ENCODE results near the gene PLCB1. TPM values are rescaled to one million over a fixed set of nuclear protein-coding genes. Genes with fewer than 3 reads are reported as not detected.

Gene PLCB1
- total and polyA plus RNA-seq, 7 experiments from 2014 or later, result 0.56 to 17.6 (median 2.3) TPM

DNA sequence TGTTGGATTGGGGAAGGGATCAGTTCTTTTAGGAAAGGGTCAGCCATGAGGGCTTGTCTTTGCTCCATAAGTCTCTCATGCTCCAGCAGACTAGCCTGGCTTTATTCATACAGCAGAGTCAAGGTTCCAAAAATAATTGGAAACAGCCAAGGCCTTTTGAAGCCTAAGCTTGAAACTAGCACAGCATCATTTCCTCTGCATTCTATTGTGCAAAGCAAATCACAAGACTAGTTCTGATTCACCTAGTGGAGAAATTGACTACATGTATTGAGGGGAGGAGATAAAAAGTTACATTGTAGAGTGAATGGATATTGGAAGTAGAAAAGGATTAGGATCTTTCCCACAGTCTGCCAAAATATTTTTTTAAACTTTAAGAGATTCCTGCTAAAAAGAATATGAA, 777.5 kb downstream of the PLCB1 start:
- H3K4me3 Mint-ChIP-seq, result no peak overlapping the region
- H3K27me3 ChIP-seq (ENCODE audit: control insufficient read depth in 2 of 2, insufficient read depth in 2 of 2, low read length in 2 of 2), result no peaks in the 10 kb centered on the region
- H3K27ac ChIP-seq (ENCODE audit: low read depth, low read length), result no peak overlapping the region
- no peaks in the 10 kb centered on the region for H3K4me1 Mint-ChIP-seq
- no peaks in the 10 kb centered on the region for H3K4me1 ChIP-seq (ENCODE audit: control insufficient read depth in 2 of 2, insufficient read depth in 2 of 2, low read length in 2 of 2)
- no peaks in the 10 kb centered on the region for H3K9me3 ChIP-seq (ENCODE audit: control insufficient read depth in 2 of 3, low read length in 3 of 3)
- CTCF ChIA-PET, result no interaction called here
- no peak overlapping the region for H3K4me3 ChIP-seq (ENCODE audit: low read length)
- ATAC-seq (no peak), DNase-seq (no peak)
- intact Hi-C loops (cut with micrococcal nuclease), result no loop called here
- no peaks in the 10 kb centered on the region for H3K36me3 ChIP-seq (ENCODE audit: control insufficient read depth in 2 of 3, insufficient read depth in 3 of 3, low read length in 3 of 3)
- no peak overlapping the region for H3K27ac Mint-ChIP-seq
- no peaks in the 10 kb centered on the region for H3K36me3 Mint-ChIP-seq
- POLR2A ChIA-PET, result no interaction called here
- no peaks in the 10 kb centered on the region for H3K27me3 Mint-ChIP-seq
- H3K9me3 Mint-ChIP-seq, result peaks cover 0 to 11% (median 2%) of the 10 kb centered on the region in 11 donors

GRCh38 chr20:8912096-8912495, 780.0 kb downstream of the PLCB1 start:
- Histone ChIP-seq H3K9me3 (ENCODE audit: control insufficient read depth in 2 of 3, low read length in 3 of 3) (no peaks in the 10 kb centered on the region), H3K4me3 (ENCODE audit: low read length) (no peak overlapping the region), H3K4me1 (ENCODE audit: control insufficient read depth in 2 of 2, insufficient read depth in 2 of 2, low read length in 2 of 2) (no peaks in the 10 kb centered on the region), H3K36me3 (ENCODE audit: control insufficient read depth in 2 of 3, insufficient read depth in 3 of 3, low read length in 3 of 3) (no peaks in the 10 kb centered on the region), H3K27ac (ENCODE audit: low read depth, low read length) (no peak overlapping the region), H3K27me3 (ENCODE audit: control insufficient read depth in 2 of 2, insufficient read depth in 2 of 2, low read length in 2 of 2) (no peaks in the 10 kb centered on the region)
- Mint-ChIP-seq H3K4me1 (no peaks in the 10 kb centered on the region), H3K27ac (no peak overlapping the region), H3K27me3 (peaks cover 0 to 6% (median 0%) of the 10 kb centered on the region in 5 donors), H3K9me3 (peaks cover 0 to 25% (median 12%) of the 10 kb centered on the region in 11 donors), H3K36me3 (no peaks in the 10 kb centered on the region), H3K4me3 (no peak overlapping the region)
- ATAC-seq, result no peak
- ChIA-PET POLR2A (no interaction called here), CTCF (no interaction called here)
- no peak for DNase-seq
- intact Hi-C loops (cut with micrococcal nuclease), result no loop called here

DNA sequence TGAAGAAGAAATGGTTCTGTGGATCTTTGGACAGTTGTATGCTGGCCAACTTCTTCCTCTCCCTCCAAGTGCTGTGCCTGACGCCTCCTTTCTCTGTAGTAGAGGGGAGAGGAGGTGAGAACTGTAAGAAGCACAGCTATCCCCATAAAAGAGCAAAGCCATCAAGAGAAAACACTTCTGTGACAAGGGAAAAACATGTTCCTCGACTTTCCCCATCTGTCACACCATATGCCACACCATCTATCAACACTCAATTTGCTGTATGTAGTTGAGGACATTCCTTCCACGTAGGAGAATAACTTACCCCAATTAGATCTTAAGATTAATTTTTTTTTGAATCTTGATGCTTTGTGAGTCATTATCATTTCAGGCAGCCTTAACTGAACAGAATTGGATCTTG, 780.7 kb downstream of the PLCB1 start:
- Histone ChIP-seq H3K4me1 (ENCODE audit: control insufficient read depth in 2 of 2, insufficient read depth in 2 of 2, low read length in 2 of 2) (no peaks in the 10 kb centered on the region), H3K36me3 (ENCODE audit: control insufficient read depth in 2 of 3, insufficient read depth in 3 of 3, low read length in 3 of 3) (no peaks in the 10 kb centered on the region), H3K27ac (ENCODE audit: low read depth, low read length) (no peak overlapping the region), H3K27me3 (ENCODE audit: control insufficient read depth in 2 of 2, insufficient read depth in 2 of 2, low read length in 2 of 2) (no peaks in the 10 kb centered on the region), H3K9me3 (ENCODE audit: control insufficient read depth in 2 of 3, low read length in 3 of 3) (no peaks in the 10 kb centered on the region), H3K4me3 (ENCODE audit: low read length) (no peak overlapping the region)
- intact Hi-C loops (cut with micrococcal nuclease), result no loop called here
- no peak for ATAC-seq
- no peak for DNase-seq
- CTCF ChIA-PET, result no interaction called here
- no peak overlapping the region for H3K4me3 Mint-ChIP-seq
- peaks cover 0 to 19% (median 12%) of the 10 kb centered on the region in 11 donors for H3K9me3 Mint-ChIP-seq
- no peaks in the 10 kb centered on the region for H3K36me3 Mint-ChIP-seq
- POLR2A ChIA-PET, result no interaction called here
- H3K4me1 Mint-ChIP-seq, result no peaks in the 10 kb centered on the region
- peaks cover 0 to 6% (median 0%) of the 10 kb centered on the region in 5 donors for H3K27me3 Mint-ChIP-seq
- no peak overlapping the region for H3K27ac Mint-ChIP-seq

DNA sequence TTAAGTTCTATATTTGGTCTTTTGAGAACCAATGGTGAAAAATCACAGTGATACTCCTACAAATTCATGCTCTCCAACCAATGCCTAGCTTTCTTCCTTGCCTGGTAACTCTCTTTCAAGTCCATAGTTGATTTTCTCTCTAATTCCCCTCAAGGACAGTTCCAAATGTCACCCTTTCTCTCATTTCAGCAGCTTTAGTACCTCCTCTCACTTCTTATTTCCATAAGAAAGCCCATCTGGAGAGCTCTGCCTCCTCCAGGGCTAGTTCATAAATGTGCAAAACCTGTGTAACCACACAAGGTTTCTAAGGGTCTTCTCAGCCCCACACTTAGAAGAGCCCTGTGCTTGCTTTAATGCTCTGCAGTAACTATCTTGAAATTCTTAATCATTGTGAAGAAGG, 781.4 kb downstream of the PLCB1 start:
- Histone ChIP-seq H3K9me3 (ENCODE audit: control insufficient read depth in 2 of 3, low read length in 3 of 3) (no peaks in the 10 kb centered on the region), H3K36me3 (ENCODE audit: control insufficient read depth in 2 of 3, insufficient read depth in 3 of 3, low read length in 3 of 3) (no peaks in the 10 kb centered on the region), H3K4me3 (ENCODE audit: low read length) (no peak overlapping the region), H3K4me1 (ENCODE audit: control insufficient read depth in 2 of 2, insufficient read depth in 2 of 2, low read length in 2 of 2) (no peaks in the 10 kb centered on the region), H3K27ac (ENCODE audit: low read depth, low read length) (no peak overlapping the region), H3K27me3 (ENCODE audit: control insufficient read depth in 2 of 2, insufficient read depth in 2 of 2, low read length in 2 of 2) (no peaks in the 10 kb centered on the region)
- ChIA-PET POLR2A (no interaction called here), CTCF (no interaction called here)
- H3K4me1 Mint-ChIP-seq, result no peaks in the 10 kb centered on the region
- H3K4me3 Mint-ChIP-seq, result no peak overlapping the region
- no peak overlapping the region for H3K27ac Mint-ChIP-seq
- no peaks in the 10 kb centered on the region for H3K36me3 Mint-ChIP-seq
- intact Hi-C loops (cut with micrococcal nuclease), result no loop called here
- peaks cover 0 to 20% (median 8%) of the 10 kb centered on the region in 11 donors for H3K9me3 Mint-ChIP-seq
- ATAC-seq (no peak), DNase-seq (no peak)
- peaks cover 0 to 6% (median 0%) of the 10 kb centered on the region in 5 donors for H3K27me3 Mint-ChIP-seq

- Histone ChIP-seq H3K27me3 (ENCODE audit: control insufficient read depth in 2 of 2, insufficient read depth in 2 of 2, low read length in 2 of 2) (no peaks in the 10 kb centered on the region), H3K27ac (ENCODE audit: low read depth, low read length) (no peak overlapping the region), H3K4me1 (ENCODE audit: control insufficient read depth in 2 of 2, insufficient read depth in 2 of 2, low read length in 2 of 2) (no peaks in the 10 kb centered on the region), H3K4me3 (ENCODE audit: low read length) (no peak overlapping the region), H3K9me3 (ENCODE audit: control insufficient read depth in 2 of 3, low read length in 3 of 3) (no peaks in the 10 kb centered on the region), H3K36me3 (ENCODE audit: control insufficient read depth in 2 of 3, insufficient read depth in 3 of 3, low read length in 3 of 3) (no peaks in the 10 kb centered on the region)
- DNase-seq (no peak), ATAC-seq (no peak)
- Mint-ChIP-seq H3K9me3 (peaks cover 0 to 21% (median 8%) of the 10 kb centered on the region in 11 donors), H3K4me3 (no peak overlapping the region), H3K27ac (no peak overlapping the region), H3K27me3 (peaks cover 0 to 6% (median 0%) of the 10 kb centered on the region in 5 donors), H3K4me1 (no peaks in the 10 kb centered on the region), H3K36me3 (no peaks in the 10 kb centered on the region)
- intact Hi-C loops (cut with micrococcal nuclease), result no loop called here
- ChIA-PET CTCF (no interaction called here), POLR2A (no interaction called here)
These were observed 782.4 kb downstream of the PLCB1 start for GRCh38 chr20:8914421-8914820.

GRCh38 chr20:8917084-8917483, 785.0 kb downstream of the PLCB1 start:
- no peak overlapping the region for H3K4me3 Mint-ChIP-seq
- Histone ChIP-seq H3K27me3 (ENCODE audit: control insufficient read depth in 2 of 2, insufficient read depth in 2 of 2, low read length in 2 of 2) (no peaks in the 10 kb centered on the region), H3K4me1 (ENCODE audit: control insufficient read depth in 2 of 2, insufficient read depth in 2 of 2, low read length in 2 of 2) (no peaks in the 10 kb centered on the region), H3K36me3 (ENCODE audit: control insufficient read depth in 2 of 3, insufficient read depth in 3 of 3, low read length in 3 of 3) (no peaks in the 10 kb centered on the region), H3K9me3 (ENCODE audit: control insufficient read depth in 2 of 3, low read length in 3 of 3) (no peaks in the 10 kb centered on the region), H3K4me3 (ENCODE audit: low read length) (no peak overlapping the region), H3K27ac (ENCODE audit: low read depth, low read length) (no peak overlapping the region)
- POLR2A ChIA-PET, result no interaction called here
- DNase-seq (no peak), ATAC-seq (no peak)
- H3K4me1 Mint-ChIP-seq, result no peaks in the 10 kb centered on the region
- intact Hi-C loops (cut with micrococcal nuclease), result no loop called here
- H3K9me3 Mint-ChIP-seq, result peaks cover 1 to 21% (median 8%) of the 10 kb centered on the region in 11 donors
- CTCF ChIA-PET, result interaction anchor here (0.6 kb wide), 1 partner anchor 19 kb away, joined by 3 read pairs; no protein-coding TSS in a partner anchor
- peaks cover 0 to 8% (median 0%) of the 10 kb centered on the region in 5 donors for H3K27me3 Mint-ChIP-seq
- H3K36me3 Mint-ChIP-seq, result no peaks in the 10 kb centered on the region
- no peak overlapping the region for H3K27ac Mint-ChIP-seq

- POLR2A ChIA-PET, result no interaction called here
- CTCF ChIA-PET, result no interaction called here
- Histone ChIP-seq H3K27me3 (ENCODE audit: control insufficient read depth in 2 of 2, insufficient read depth in 2 of 2, low read length in 2 of 2) (no peaks in the 10 kb centered on the region), H3K36me3 (ENCODE audit: control insufficient read depth in 2 of 3, insufficient read depth in 3 of 3, low read length in 3 of 3) (no peaks in the 10 kb centered on the region), H3K4me3 (ENCODE audit: low read length) (no peak overlapping the region), H3K4me1 (ENCODE audit: control insufficient read depth in 2 of 2, insufficient read depth in 2 of 2, low read length in 2 of 2) (no peaks in the 10 kb centered on the region), H3K9me3 (ENCODE audit: control insufficient read depth in 2 of 3, low read length in 3 of 3) (no peaks in the 10 kb centered on the region), H3K27ac (ENCODE audit: low read depth, low read length) (no peak overlapping the region)
- Mint-ChIP-seq H3K4me3 (no peak overlapping the region), H3K36me3 (no peaks in the 10 kb centered on the region), H3K9me3 (peaks cover 1 to 21% (median 8%) of the 10 kb centered on the region in 11 donors), H3K27me3 (peaks cover 0 to 12% (median 0%) of the 10 kb centered on the region in 5 donors), H3K4me1 (no peaks in the 10 kb centered on the region), H3K27ac (no peak overlapping the region)
- ATAC-seq (no peak), DNase-seq (no peak)
- intact Hi-C loops (cut with micrococcal nuclease), result no loop called here
These were observed 786.1 kb downstream of the PLCB1 start for GRCh38 chr20:8918145-8918544.
